ENCODE results near the gene DCP2. TPM values are rescaled to one million over a fixed set of nuclear protein-coding genes. Genes with fewer than 3 reads are reported as not detected.
"Not testable (repeated sequence)": the region's sequence is repeated elsewhere in the genome, so short reads cannot be mapped to it uniquely, and the experiment has no call there.

The DCP2 gene
- total and polyA plus RNA-seq, 5 donors from 2014 or later: 60.7 to 149 (median 67.0) TPM

DNA sequence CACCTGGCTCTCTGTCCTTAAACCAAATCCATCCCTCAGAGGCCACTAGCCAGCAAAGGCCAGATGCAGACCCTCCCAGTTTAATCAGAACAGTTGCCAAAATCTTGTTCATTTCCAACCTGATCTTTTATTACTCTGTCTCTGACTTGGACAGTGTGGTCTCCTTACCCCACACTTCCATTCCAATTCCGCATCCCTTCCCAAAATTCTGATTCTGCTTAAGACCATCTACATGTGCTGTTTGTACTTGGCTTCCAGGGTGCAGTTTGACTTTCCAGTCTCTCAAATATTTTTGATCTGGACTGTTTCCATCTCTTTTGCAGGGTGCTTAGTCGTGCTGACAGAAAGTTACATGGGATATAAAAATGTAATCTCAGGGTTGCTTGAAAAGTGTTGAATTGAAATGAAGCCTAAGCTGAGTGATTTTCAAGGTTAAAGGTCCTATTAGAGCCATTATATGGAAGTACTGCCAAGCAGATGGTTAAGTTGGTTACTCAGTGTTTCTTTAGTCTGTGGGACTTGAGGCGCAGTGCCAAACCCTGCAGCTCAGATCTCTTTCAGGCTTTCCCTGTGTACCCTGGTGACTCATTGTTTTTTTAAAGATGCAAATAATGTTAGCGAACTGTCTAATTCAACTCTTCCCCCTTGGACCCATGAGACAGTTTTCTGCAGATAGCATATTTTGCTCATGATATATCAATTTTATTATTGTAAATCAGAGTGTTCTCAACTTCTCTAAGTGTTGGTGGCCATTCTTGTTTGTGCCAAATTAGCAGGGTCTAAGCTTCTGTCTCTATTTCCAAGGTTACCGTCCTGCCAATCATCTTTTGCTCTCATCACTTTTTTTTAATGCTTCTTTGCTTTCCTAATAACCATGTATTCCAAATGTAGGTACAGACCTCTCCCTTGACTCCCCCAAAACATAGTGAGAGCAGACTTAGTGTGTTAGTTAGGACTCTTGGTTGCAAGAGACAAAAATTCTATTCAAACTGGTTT lies 18.2 kb upstream of the DCP2 start:
- Mint-ChIP-seq H3K27me3 (peaks cover 6% of the 10 kb centered on the region), H3K4me1 (peaks cover 4 to 11% (median 7%) of the 10 kb centered on the region in 4 donors), H3K4me3 (no peak overlapping the region), H3K36me3 (no peaks in the 10 kb centered on the region), H3K9me3 (no peaks in the 10 kb centered on the region), H3K27ac (no peak overlapping the region)
- Histone ChIP-seq H3K36me3 (ENCODE audit: control insufficient read depth, insufficient read depth, low read length) (no peaks in the 10 kb centered on the region), H3K9me3 (ENCODE audit: control insufficient read depth in 2 of 2, low read length in 2 of 2) (no peaks in the 10 kb centered on the region), H3K4me3 (ENCODE audit: low read depth, low read length) (no peak overlapping the region), H3K4me1 (ENCODE audit: control insufficient read depth, insufficient read depth, low read length, poor library complexity, severe bottlenecking) (no peaks in the 10 kb centered on the region), H3K27ac (ENCODE audit: insufficient read depth, low read length, poor library complexity, severe bottlenecking) (no peak overlapping the region), H3K27me3 (ENCODE audit: control insufficient read depth, insufficient read depth, low read length) (no peaks in the 10 kb centered on the region)
- DNase-seq (no peak), ATAC-seq (ENCODE audit: low read depth in 2 of 2) (no peak)

DNA sequence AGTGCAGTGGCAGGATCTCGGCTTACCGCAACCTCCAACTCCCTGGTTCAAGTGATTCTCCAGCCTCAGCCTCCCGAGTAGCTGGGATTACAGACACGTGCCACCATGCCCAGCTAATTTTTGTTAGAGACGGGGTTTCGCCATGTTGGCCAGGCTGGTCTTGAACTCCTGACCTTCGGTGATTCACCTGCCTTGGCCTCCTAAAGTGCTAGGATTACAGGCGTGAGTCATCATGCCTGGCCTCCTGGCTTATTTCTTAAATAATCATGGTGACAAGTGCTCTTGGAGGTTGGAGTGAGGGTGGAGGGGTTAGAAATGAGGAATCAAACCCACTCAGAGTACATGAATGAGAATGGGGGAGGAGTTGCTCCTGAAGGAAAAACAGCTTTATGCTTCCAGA lies 16.7 kb upstream of the DCP2 start:
- H3K27me3 ChIP-seq (ENCODE audit: control insufficient read depth, insufficient read depth, low read length); H3K9me3 Mint-ChIP-seq; H3K4me3 ChIP-seq (ENCODE audit: low read depth, low read length); H3K4me3 Mint-ChIP-seq; H3K36me3 ChIP-seq (ENCODE audit: control insufficient read depth, insufficient read depth, low read length); H3K36me3 Mint-ChIP-seq; H3K4me1 ChIP-seq (ENCODE audit: control insufficient read depth, insufficient read depth, low read length, poor library complexity, severe bottlenecking); H3K27ac Mint-ChIP-seq; H3K27ac ChIP-seq (ENCODE audit: insufficient read depth, low read length, poor library complexity, severe bottlenecking); ATAC-seq (ENCODE audit: low read depth in 2 of 2); H3K27me3 Mint-ChIP-seq; H3K9me3 ChIP-seq (ENCODE audit: control insufficient read depth in 2 of 2, low read length in 2 of 2); DNase-seq: not testable (repeated sequence)
- H3K4me1 Mint-ChIP-seq: peaks cover 10 to 15% (median 13%) of the 10 kb centered on the region in 4 donors

DNA sequence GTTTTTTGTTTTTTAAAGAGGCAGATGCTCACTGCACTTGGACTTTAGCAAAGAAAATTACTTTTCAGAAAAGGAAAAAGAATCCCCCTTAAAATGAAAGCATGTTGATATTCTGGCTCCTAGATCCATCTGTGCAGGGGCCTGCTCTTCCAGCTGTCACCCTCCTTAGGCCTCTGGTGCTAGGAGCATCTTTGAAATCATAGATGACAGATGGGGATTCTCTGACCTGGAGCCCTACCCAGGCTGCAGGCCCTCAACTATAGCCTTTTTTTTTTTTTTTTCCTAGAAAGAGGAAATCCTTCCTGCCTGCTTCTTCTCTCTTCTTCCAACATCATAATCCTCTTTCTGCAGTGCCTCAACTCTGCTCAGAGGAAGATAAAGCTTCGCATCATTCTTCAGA lies 16.3 kb upstream of the DCP2 start:
- H3K4me1 Mint-ChIP-seq: peaks cover 10 to 15% (median 13%) of the 10 kb centered on the region in 4 donors
- H3K9me3 ChIP-seq (ENCODE audit: control insufficient read depth in 2 of 2, low read length in 2 of 2): no peaks in the 10 kb centered on the region

DNA sequence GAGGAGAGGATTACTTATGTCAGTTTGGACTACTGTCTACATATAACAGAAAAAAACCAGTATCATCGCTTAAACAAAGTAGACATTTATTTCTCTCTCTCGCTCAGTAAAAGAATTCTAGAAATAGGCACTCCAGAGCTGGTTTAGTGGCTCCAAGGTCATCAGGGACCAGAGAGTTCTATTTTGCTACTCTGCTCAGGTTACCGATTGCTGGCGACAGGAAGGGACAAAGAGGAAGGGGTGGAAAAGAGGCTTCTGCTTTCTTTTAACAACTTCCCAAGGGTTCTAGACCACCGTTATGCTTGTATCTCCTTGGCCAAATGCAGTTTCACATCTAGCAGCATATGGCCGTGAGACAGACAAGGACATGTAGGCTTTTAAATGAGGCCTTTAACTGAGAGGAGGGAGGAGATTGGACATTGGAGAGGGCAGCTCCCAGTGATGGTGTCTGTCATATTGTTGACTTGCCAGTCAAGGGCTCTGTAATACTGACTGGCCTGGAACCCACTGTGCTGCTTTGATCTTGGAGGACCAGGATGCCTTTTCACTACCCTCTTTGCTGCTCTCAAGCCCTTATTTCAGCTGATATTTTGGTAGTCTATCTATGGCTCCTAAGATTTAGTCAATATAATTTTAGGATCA lies 15.6 kb upstream of the DCP2 start:
- Mint-ChIP-seq H3K36me3 (no peaks in the 10 kb centered on the region), H3K4me1 (peaks cover 10 to 15% (median 13%) of the 10 kb centered on the region in 4 donors), H3K27ac (peak overlapping the region in 1 of 3 donors; percentile 56), H3K27me3 (peaks cover 6% of the 10 kb centered on the region), H3K9me3 (no peaks in the 10 kb centered on the region), H3K4me3 (no peak overlapping the region)
- no peak for ATAC-seq (ENCODE audit: low read depth in 2 of 2)
- H3K4me3 ChIP-seq (ENCODE audit: low read depth, low read length): no peak overlapping the region
- H3K9me3 ChIP-seq (ENCODE audit: control insufficient read depth in 2 of 2, low read length in 2 of 2): no peaks in the 10 kb centered on the region
- H3K36me3 ChIP-seq (ENCODE audit: control insufficient read depth, insufficient read depth, low read length): no peaks in the 10 kb centered on the region
- H3K27ac ChIP-seq (ENCODE audit: insufficient read depth, low read length, poor library complexity, severe bottlenecking): no peak overlapping the region
- H3K4me1 ChIP-seq (ENCODE audit: control insufficient read depth, insufficient read depth, low read length, poor library complexity, severe bottlenecking): peaks cover 4% of the 10 kb centered on the region
- no peak for DNase-seq
- no peaks in the 10 kb centered on the region for H3K27me3 ChIP-seq (ENCODE audit: control insufficient read depth, insufficient read depth, low read length)

More for the DNA sequence above, 16.3 kb upstream of the DCP2 start:
- no peak overlapping the region for H3K4me3 ChIP-seq (ENCODE audit: low read depth, low read length)
- Mint-ChIP-seq H3K27ac (no peak overlapping the region), H3K9me3 (no peaks in the 10 kb centered on the region), H3K27me3 (peaks cover 6% of the 10 kb centered on the region), H3K36me3 (no peaks in the 10 kb centered on the region), H3K4me3 (no peak overlapping the region)
- no peak overlapping the region for H3K27ac ChIP-seq (ENCODE audit: insufficient read depth, low read length, poor library complexity, severe bottlenecking)
- no peaks in the 10 kb centered on the region for H3K36me3 ChIP-seq (ENCODE audit: control insufficient read depth, insufficient read depth, low read length)
- H3K27me3 ChIP-seq (ENCODE audit: control insufficient read depth, insufficient read depth, low read length): no peaks in the 10 kb centered on the region
- H3K4me1 ChIP-seq (ENCODE audit: control insufficient read depth, insufficient read depth, low read length, poor library complexity, severe bottlenecking): peaks cover 4% of the 10 kb centered on the region
- ATAC-seq (ENCODE audit: low read depth in 2 of 2): no peak
- no peak for DNase-seq

DNA sequence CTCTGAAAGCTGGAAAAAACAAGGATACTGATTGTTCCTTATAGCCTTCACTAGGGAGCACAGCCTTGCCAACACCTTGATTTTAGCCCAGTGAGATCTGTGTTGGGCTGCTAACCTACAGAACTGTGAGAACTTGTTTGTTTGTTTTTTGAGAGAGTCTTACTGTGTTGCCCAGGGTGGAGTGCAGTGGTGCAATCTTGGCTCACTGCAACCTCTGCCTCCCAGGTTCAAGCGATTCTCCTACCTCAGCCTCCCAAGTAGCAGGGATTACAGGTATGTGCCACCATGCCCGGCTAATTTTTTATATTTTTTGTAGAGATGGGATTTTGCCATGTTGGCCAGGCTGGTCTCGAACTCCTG lies 13.2 kb upstream of the DCP2 start:
- not testable (repeated sequence) for H3K4me3 Mint-ChIP-seq; H3K9me3 Mint-ChIP-seq; H3K9me3 ChIP-seq (ENCODE audit: control insufficient read depth in 2 of 2, low read length in 2 of 2); H3K27ac ChIP-seq (ENCODE audit: insufficient read depth, low read length, poor library complexity, severe bottlenecking); H3K27me3 Mint-ChIP-seq; H3K4me3 ChIP-seq (ENCODE audit: low read depth, low read length); ATAC-seq (ENCODE audit: low read depth in 2 of 2); H3K27me3 ChIP-seq (ENCODE audit: control insufficient read depth, insufficient read depth, low read length); DNase-seq; H3K36me3 ChIP-seq (ENCODE audit: control insufficient read depth, insufficient read depth, low read length); H3K36me3 Mint-ChIP-seq; H3K4me1 ChIP-seq (ENCODE audit: control insufficient read depth, insufficient read depth, low read length, poor library complexity, severe bottlenecking)
- H3K4me1 Mint-ChIP-seq: peaks cover 10 to 15% (median 13%) of the 10 kb centered on the region in 4 donors
- H3K27ac Mint-ChIP-seq: peak overlapping the region in 1 of 3 donors; percentile 74

DNA sequence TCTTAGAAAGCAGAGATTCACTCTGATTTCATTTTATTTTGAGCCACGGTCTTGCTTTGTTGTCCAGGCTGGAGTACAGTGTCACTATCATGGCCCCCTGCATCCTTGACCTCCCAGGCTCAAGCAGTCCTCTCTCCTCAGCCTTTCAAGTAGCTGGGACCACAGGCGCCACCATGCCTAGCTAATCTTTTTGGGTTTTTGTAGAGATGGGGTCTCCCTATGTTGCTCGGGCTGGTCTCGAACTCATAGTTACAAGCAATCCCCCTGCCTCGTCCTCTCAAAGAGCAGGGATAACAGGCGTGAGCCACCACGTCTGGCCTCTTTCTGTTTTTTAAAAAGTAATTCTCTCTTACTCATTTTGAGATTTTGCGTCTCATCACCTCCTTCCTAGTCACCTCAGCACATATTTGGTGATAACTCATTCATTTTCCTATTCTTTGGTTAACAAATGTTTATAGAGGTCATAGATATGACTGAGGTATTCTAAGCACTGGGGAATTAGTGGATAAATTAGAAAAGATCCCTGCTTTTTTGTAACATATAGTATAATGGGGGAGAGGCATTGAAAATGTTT lies 10.8 kb upstream of the DCP2 start:
- peaks cover 4% of the 10 kb centered on the region for H3K4me1 ChIP-seq (ENCODE audit: control insufficient read depth, insufficient read depth, low read length, poor library complexity, severe bottlenecking)
- H3K36me3 Mint-ChIP-seq: no peaks in the 10 kb centered on the region
- H3K27me3 ChIP-seq (ENCODE audit: control insufficient read depth, insufficient read depth, low read length): no peaks in the 10 kb centered on the region
- H3K4me3 ChIP-seq (ENCODE audit: low read depth, low read length): no peak overlapping the region
- no peaks in the 10 kb centered on the region for H3K9me3 Mint-ChIP-seq
- H3K27ac Mint-ChIP-seq: peak overlapping the region in 1 of 3 donors; percentile 17
- H3K9me3 ChIP-seq (ENCODE audit: control insufficient read depth in 2 of 2, low read length in 2 of 2): no peaks in the 10 kb centered on the region
- peaks cover 10 to 14% (median 11%) of the 10 kb centered on the region in 4 donors for H3K4me1 Mint-ChIP-seq
- ATAC-seq (ENCODE audit: low read depth in 2 of 2) (no peak), DNase-seq (no peak)
- no peak overlapping the region for H3K27ac ChIP-seq (ENCODE audit: insufficient read depth, low read length, poor library complexity, severe bottlenecking)
- H3K4me3 Mint-ChIP-seq: no peak overlapping the region
- H3K36me3 ChIP-seq (ENCODE audit: control insufficient read depth, insufficient read depth, low read length): no peaks in the 10 kb centered on the region
- peaks cover 6% of the 10 kb centered on the region for H3K27me3 Mint-ChIP-seq

DNA sequence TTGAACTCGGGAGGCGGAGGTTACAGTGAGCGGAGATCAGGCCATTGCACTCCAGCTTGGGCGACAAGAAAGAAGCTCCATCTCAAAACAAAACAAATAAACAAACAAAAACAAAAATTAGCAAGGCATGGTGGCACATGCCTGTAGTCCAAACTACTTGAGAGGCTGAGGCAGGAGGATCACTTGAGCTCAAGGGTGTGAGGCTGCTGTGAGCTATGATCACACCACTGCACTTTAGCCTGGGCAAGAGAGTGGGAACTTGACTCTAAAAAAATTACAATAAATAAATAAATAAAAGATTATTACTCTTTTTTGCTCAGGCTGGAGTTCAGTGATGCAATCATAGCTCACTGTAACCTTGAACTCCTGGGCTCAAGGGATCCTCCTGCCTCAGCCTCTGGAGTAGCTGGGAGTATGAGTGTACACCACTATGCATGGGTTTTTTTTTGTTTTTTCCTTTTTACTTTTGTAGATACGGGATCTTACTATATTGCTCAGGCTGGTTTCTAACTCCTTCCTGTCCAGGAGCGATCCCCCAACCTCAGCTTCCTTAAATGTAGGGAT lies 9.0 kb upstream of the DCP2 start:
- ATAC-seq (ENCODE audit: low read depth in 2 of 2): no peak
- Histone ChIP-seq H3K4me3 (ENCODE audit: low read depth, low read length) (no peak overlapping the region), H3K27me3 (ENCODE audit: control insufficient read depth, insufficient read depth, low read length) (no peaks in the 10 kb centered on the region), H3K36me3 (ENCODE audit: control insufficient read depth, insufficient read depth, low read length) (no peaks in the 10 kb centered on the region), H3K27ac (ENCODE audit: insufficient read depth, low read length, poor library complexity, severe bottlenecking) (no peak overlapping the region), H3K9me3 (ENCODE audit: control insufficient read depth in 2 of 2, low read length in 2 of 2) (no peaks in the 10 kb centered on the region), H3K4me1 (ENCODE audit: control insufficient read depth, insufficient read depth, low read length, poor library complexity, severe bottlenecking) (peaks cover 4% of the 10 kb centered on the region)
- H3K9me3 Mint-ChIP-seq: no peaks in the 10 kb centered on the region
- DNase-seq: no peak
- peaks cover 6 to 18% (median 13%) of the 10 kb centered on the region in 4 donors for H3K4me1 Mint-ChIP-seq
- peaks cover 5% of the 10 kb centered on the region for H3K27me3 Mint-ChIP-seq
- H3K4me3 Mint-ChIP-seq: no peak overlapping the region
- H3K27ac Mint-ChIP-seq: no peak overlapping the region
- H3K36me3 Mint-ChIP-seq: no peaks in the 10 kb centered on the region
